GM18867 (cell line): ENCODE data around the gene COLEC12.
"Not testable (repeated sequence)": the region's sequence is repeated elsewhere in the genome, so short reads cannot be mapped to it uniquely, and the experiment has no call there.

ENCODE experiments used
- ATAC-seq: cut with Tn5 transposase; IDR thresholded peaks from one replicate; pipeline ENCODE4 v1.9.1; 2021; ENCODE audit warnings: mild to moderate bottlenecking, moderate library complexity; ENCODE audit not compliant: unreplicated experiment

The COLEC12 gene

DNA sequence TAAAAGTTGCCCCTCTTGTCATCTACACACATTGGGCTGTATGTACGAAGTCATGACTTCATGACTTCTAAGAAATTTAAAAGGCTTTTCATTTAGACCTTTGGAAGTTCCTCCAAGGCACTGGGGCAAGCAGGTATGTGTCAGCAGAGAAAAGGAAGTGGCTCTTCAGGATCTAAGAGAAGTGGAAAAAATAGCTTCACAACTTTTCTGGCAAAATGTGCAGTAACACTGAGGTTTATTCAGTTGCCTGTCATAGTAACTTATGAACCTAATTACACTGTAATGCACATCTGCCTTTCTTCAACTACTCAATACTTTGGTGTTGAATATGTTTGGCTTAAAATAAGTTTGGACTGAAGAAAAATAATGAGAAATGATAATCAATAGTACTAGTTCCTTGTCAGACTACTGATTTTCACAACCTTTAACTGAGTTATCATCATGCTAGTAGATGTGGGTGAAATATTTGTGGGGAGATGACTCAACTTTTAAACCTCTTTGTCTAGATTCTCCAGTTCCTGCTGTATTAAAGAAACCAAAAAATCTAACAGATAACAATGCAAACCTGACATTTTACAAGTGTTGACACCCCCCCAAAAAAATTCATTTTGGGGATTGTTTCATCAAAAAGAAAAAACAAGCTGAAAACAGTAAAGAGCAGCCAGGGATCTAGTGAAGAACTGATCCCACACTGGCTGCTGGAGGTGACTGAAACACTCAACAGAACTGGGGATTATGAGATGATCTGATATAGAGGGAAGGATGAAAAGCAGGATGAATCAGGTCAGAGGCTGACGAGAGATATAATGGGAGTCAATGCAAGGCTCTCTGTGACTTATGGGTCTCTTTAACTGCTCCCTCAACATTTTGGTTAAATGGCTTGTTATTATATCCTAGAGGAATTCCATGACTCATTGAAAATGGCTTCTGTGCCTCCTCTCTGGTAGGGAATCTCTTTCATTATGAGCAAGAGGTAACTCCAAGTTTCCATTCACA is 84.6 kb downstream of the COLEC12 start:
- no peak for ATAC-seq

DNA sequence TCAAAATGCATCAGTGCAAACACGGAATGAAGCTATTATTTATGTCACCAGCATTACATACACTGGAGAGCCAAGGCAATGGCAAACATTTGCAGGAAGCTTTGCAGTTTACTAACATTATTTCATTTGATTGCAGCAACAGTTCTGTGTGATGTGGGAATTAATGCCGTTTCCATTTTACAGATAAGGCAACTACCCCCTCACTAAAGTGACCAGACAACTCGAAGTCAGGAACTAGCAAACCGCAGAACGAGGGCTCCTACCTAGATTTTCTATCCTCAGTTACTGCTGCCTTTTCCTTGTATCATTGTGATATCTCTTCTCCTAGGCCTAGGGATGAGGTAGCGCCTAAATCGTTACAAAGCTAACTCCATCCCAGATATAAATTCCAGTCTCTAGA is 85.5 kb downstream of the COLEC12 start:
- ATAC-seq = no peak

DNA sequence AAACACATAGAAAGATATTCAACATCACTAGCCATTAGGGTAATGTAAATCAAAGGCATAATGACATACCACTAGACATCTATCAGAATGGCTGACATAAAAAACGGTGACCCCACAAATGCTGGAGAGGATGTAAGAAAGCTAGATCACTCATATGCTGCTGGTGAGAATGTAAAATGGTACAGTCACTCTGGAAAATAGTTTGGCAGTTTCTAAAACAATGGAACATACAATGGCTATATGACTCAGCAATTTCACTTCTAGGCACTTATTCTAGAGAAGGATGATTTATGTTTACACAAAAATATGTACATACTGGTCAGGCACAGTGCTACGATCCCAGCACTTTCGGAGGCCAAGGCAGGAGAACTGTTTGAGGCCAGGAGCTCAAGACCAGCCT is 87.3 kb downstream of the COLEC12 start:
- ATAC-seq = no peak

DNA sequence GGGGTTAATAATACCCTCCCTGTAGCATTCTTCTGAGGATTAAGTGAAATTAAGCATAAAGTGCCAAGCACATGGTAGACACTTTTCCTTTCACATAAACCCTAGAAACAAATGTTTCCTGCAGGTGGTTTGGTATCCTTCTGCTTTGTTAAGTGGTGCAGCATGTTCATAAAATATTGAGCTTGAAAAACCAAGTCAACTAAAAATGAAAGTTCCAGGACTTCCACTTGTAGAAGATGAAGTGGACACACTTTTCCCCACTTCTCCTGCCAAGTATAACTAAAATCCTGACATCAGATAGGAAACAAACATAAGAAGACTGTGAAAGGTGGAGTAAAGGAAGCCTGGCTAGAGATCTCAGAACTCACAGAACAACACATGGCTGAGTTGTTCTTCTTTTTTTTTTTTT is 90.5 kb downstream of the COLEC12 start:
- ATAC-seq = no peak

DNA sequence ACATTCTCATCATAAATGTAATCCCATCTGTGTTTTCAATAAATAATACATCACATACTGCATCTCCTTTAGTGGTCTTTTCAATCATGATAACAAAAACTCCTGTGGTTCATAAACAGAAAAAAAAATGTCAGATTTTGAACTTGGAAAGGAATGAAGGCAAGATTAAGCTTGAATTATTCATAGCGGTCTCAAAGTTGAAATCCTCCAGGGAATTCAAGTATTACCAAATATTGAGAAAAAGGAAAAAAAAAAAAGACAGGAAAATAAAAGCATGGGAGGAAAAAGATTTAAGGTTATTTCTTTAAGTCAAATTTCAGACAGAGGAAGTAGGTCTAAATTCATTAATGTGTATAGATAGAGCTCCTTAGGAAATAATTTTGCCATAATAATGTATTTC is 92.1 kb downstream of the COLEC12 start:
- ATAC-seq = no peak

DNA sequence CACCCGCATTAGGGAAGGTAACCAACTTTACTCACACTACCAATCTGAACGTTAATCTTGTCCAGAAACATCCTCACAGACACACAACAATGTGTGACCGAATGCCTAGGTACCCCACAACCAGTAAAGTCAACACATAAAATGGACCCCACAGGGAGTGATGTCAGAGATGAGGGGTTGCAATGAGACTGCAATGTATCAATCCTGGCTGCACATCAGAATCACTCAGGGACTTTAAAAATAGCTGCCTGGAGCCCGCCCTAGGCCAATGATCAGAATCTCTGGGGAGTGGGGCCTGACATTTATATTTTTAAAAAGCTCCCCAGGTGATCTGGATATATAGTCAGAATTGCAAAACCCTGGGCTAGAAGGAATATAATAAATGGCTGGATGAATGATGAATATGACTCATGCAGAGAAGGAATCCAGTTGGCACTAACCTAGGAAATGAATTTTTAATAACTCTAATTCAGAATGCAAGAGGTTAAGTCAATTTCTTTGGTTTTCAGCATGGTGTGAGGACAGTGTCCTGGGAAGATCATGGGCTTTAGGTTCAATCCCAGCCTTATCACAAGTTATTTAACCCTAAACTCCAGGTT is 92.8 kb downstream of the COLEC12 start:
- ATAC-seq = no peak

DNA sequence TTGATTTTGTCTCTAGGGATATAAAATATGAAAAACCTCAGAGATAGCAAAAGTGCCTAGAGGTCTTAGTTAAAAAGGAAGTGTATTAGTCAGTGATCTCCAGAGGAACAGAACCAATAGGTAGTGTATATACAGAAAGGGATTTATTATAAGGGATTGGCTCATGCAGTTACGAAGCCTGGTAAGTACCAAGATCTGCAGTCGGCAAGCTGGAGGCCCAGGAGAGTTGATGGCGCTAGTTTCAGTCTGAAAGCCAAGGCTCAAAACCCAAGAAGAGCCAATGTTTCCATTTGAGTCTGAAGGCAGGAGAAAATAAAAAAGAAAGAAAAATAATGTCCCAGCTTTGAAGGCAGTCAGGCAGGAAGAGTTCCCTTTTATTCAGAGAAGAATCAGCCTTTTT is 93.3 kb downstream of the COLEC12 start:
- no peak for ATAC-seq

DNA sequence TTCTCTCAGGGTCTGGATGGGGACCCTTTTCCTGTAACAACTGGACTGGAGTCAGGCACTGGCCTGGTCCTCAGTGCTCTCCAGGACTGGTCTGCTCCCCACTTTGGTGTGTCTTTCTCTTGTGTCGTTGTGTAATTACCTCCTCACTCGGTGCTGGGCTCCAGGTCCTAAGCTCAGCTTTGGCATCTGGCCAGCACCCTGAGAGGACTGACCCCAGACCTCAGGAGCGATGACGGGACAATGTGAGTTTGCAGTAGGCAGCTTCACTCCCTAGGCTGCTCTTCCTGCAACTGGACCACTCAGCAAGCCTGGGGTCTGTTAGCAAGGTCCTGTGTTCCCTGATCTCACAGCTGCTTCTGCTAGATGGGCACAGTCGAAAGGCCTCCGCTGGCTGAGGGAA is 93.8 kb downstream of the COLEC12 start:
- ATAC-seq = no peak

DNA sequence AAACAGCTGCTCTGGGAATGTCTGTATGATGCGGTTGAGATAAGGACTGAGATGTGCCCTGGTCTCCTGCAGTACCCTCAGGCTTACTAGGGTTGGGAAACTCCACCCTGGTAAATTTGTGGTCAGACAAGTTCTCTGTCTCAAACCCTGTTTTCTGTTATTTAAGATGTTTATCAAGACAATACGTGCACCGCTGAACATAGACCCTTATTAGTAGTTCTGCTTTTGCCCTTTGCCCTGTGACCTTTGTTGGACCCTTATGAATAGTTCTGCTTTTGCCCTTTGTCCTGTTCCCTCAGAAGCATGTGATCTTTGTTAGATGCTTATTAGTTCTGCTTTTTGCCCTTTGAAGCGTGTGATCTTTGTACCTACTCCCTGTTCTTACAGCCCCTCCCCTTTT is 95.5 kb downstream of the COLEC12 start:
- ATAC-seq = not testable (repeated sequence)

DNA sequence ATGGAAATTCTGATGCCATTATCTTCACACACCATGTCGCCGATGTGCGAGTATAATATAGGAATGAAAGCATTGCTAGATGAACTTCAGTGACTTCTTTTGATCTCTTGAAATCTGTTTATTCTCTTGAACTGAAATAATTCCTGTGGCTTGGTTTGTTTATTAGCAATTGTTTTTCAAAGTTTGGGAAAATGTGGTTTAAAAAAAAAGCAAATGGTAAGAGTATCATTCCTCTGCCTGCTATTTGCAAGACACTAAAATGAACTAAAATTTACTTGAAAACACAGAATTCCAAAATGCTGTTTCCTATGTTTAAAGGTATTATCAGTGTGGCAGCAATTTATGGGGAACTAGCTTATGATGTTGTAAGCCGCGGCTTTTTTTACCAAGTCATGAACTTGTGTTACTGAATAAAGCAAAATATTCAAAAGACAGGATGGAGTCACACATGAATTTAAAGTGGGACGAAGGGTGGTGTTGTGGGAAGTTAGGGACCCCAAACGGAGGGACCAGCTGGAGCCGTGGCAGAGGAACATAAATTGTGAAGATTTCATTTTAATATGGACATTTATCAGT is 96.4 kb downstream of the COLEC12 start:
- no peak for ATAC-seq

DNA sequence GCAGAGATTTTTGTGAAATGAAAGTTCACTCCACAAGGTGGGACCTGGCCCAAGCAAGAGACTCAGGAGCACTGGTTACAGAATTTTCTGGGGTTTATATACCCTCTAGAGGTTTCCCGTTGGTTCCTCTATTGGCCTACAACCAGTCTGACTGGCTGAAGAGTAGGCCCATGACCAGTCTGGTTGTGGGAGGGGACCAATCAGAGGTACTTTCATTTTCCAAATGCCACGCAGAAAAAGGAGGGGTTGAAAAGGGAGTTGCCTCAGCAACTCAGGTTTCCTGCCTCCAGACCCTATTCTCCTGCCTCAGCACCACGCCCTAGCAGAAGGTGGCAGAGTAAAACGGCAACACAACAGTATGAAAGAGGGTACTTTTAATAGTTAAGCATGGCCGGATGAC is 98.4 kb downstream of the COLEC12 start:
- no peak for ATAC-seq

DNA sequence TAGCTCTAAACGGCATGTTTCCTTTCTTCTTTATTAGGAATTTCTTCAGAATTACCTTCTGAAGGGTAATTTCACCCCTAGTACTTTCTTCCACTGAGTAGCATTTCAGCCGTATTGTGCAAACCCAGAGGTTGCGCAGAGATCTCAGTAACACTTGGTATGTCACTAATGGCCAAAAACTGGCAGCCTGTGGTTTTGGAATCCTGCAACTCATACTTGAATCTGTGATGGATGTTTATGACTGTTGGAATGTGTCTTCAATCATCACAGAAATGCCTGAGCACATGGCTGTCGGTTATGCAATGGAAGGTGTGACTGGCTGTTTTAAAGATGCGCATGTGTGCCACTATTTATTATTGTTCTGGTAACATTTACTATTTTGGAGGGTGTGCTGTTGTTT is 100.0 kb downstream of the COLEC12 start:
- no peak for ATAC-seq

DNA sequence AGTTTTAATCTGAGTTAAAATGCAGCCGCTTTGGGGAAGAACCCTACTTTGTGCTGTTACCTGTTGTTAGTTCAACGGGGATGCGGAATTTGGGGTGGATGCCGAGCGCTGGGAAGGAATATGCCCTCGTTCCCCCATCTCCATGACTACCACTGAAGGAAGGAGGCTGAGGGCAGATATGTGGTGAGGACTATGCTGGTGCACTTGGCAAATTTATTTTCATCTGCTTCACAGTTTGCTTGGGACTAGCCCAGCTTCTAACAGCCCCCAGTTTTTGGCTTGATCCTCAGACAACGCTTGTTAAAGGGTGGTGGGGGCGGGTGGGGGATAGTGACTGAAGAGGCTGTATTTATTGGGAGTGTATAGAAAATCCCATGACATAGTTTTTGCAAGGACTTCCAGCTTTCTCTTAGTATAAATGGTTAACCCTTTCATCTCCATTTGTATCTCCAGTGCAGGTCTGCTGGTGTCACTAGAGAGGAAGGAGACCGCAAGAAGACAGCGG is 100.8 kb downstream of the COLEC12 start:
- ATAC-seq = no peak

DNA sequence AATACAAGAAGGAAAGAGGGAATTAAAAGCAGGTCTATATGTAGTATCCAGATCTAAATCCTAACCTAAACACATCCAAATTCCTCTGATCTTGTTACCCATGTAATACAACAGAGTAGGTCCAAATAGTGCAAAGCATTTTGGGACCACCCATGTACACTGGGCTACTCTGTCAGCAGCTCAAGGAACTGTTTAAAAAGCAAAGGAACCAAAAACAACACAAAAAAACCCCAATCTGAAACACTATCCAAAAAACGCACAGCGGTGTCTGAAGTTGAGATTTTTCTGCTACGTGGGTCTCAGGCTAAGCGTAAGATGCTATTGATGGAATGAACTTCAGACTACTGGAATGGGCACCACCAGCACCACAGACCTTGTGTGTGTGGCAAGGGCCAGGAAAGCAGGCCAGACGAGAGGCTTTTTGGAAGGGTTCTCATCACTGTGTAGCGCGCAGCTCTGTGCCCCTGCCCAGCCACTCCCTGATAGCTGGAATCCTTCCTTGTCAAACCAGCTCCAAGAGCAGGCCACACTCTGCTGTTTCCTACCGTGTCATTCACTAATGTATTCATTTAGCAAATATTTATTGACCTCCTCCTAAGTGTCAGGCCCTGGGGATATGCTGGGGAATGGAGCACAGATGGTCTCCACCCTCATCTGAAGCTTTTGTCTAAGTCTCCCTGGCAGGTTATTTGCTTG is 101.4 kb downstream of the COLEC12 start:
- ATAC-seq = no peak

DNA sequence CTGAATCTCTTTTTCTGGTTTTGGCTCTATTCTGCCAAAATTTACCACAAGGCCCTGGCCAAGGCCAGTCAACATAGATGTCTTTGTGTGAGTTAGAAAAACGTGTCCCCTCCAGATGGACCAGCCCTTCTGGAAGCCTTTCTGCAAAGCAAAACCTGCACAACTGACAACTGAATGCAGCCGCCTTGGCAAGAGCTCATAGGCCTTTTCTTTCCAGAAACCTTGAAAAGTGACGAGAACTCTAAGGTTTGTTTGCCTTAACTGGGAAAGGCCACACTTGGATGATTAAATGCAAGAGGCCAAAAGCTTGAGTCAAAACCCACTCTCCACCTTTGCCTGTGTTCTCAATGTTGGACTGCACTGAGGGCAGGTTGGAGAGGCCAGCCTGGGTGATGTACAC is 103.9 kb downstream of the COLEC12 start:
- ATAC-seq = no peak

DNA sequence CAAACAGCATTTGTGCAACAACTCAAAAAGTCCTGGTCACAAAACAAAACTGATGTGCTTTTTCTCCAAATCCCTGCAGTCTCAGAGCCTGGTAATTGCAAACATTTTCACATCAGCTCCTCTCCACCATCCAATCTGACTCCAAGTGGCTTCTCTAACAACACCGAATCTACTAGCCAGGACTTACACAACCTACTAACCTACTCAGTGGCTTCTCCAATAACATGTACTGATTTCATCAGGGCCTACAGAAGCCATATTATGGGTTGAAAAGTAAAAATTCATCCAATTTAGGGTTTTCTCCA is 104.3 kb downstream of the COLEC12 start:
- no peak for ATAC-seq

DNA sequence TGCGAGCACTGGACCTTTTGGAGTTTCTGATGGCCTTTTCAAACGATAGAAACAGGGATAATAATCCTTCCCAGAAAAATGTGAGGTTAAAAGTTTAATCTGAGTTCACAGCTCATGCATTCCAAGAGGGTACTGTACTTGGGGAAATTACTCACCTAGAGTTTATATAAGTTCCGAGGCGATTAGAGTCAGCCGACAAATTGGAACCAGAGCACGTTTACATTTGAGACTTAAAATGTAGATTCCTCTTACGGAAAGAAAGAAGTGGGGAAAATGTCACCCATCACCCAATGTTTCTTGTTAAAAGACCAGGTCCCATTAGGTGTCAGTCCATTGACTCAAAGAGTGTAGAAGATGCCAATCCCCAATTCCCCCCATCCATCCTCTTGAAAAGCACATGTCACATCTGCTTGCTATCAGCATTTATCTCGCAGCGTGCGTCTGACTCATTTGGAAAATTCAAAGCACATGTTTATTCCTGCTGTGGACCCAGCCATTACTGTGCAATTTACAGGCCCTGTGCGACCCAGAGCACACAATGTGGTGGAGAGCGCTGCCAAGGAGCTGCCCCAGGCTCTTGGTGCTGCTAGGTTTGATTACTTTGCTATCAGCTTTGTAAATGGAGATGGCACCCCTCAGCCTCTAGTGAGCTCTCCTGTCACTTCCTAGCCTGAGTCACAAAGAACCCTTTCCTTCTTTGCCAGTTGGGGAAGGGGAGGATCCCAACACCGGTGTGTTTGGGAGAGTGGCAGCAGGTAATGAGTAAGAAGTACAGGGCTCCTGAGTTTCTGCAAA is 104.8 kb downstream of the COLEC12 start:
- no peak for ATAC-seq

DNA sequence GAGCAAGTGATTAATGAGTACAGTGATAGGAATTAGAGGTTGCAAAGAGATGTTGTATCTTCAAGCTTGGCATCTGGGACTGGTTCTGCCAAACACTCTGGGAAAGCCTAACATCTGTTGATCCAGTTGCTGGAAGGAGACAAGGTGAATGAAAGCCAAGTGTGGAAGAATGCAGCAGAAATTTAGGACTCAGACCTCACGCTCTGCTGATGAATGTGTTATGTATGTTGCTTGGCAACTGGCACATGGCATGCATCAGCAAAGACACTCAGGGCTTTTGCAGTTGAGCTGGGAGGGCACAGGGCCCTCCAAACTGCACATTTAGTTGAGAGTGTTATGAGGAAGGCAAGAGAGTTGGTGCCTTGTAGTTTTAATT is 105.5 kb downstream of the COLEC12 start:
- no peak for ATAC-seq

DNA sequence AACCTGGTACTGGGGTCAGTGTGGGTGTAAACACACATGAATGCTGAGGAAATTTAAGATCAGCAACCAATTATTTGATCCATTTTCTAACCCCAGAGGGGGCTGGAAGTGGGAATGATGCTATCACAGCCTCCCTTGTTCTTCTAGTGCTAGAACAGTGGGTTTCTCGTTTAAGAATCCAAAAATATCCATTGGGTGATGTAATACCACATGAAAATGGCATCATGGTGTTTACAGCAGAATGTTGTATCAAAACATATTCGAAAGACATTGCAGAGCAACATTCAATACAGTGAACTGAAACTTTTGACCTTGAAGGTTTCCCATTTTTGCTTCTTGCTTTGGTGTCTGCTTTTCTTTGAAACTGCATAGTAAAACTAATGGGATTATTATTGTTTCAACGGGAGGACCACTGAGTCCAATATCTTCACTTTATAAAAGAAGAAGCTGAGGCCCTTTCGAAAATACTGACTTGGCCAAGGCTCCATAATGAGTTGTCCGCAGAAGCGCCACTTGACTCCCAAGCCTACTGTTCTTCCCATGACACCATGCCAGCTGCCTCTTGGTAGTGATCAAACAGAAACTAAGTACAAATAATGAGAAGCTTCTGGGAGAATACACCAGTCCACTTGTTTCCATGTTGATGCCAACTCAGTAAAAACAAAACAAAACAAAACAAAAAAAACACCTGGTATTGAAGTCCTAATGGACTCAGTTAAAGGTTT is 106.1 kb downstream of the COLEC12 start:
- no peak for ATAC-seq

DNA sequence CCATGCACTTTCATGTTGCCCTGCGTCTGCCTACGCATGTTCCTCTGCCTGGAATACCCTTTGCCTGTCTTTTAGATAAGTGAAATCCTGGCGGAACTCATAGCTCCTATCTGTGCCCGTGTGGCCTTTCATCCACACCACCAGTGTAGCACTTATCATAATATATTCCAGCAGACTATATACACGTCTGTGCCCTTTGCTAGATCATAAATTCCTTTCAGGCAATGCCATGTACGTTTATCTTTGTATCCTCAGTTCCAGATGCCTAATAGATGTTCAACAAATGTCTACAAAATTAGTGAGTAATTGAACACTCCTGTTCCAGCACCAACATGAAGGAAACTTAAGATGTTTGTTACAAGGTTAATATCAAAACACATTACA is 106.9 kb downstream of the COLEC12 start:
- no peak for ATAC-seq
